Measurements from ENCODE around the gene KRTAP12-2.

The KRTAP12-2 gene, protein sequence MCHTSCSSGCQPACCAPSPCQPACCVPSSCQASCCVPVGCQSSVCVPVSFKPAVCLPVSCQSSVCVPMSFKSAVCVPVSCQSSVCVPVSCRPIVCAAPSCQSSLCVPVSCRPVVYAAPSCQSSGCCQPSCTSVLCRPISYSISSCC

DNA sequence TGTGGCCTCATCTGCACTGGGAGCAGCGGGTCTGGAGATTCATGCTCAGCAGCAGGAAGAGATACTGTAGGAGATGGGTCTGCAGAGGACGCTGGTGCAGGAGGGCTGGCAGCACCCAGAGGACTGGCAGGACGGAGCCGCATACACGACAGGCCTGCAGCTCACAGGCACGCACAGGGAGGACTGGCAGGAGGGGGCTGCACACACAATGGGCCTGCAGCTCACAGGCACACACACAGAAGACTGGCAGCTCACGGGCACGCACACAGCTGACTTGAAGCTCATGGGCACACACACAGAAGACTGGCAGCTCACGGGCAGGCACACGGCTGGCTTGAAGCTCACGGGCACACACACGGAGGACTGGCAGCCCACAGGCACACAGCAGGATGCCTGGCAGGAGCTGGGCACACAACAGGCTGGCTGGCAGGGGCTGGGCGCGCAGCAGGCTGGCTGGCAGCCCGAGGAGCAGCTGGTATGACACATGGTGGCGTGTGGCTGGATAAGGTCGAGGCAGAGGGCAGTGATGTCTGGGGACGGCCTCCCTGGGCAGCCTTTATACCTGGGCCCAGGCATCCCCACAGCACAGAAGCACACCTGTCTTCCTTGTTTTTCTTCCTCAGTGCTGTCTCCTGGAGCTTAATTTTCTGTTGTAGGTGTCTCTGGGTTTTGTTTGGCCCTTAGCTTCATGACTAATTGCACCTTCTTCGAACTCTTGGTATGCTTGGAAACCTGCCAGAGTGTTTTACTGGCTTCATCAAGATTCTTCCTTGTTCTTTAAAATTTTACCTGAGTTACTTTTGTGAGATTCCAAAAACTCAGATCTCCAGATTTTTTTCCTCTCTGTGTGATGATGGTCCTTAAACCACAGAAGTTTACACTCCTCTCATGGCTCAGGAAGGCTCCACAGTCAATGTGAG, at the start of gene KRTAP12-2:
Gene KRTAP12-2, minus strand, starts transcription at position 527 of the 920 bp plus-strand sequence. Its CDS starts 41 bp downstream, at position 486.
- no peak for DNase-seq (ENCODE audit: low read depth in 2 of 2)

DNA sequence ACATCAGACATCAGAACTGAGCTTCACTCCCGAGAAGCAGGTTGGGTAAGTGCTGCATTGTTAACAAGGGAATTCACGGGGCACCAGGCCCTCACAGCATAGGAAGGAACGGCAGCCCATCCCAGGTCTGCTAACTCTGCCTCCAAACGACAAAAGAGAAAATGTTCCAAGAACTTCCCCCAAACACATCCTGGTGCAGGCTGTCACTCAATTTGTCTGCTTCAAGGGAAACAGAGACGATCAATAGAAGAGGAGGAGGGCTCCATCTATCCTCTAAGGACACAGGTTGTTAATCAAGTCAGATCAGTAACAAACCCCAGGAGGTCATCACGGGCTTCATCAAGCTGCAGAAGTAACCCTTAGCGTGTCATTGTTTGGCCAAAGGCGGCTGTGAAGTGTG, 48.2 kb upstream of the KRTAP12-2 start:
- no peak for DNase-seq (ENCODE audit: low read depth in 2 of 2)

DNA sequence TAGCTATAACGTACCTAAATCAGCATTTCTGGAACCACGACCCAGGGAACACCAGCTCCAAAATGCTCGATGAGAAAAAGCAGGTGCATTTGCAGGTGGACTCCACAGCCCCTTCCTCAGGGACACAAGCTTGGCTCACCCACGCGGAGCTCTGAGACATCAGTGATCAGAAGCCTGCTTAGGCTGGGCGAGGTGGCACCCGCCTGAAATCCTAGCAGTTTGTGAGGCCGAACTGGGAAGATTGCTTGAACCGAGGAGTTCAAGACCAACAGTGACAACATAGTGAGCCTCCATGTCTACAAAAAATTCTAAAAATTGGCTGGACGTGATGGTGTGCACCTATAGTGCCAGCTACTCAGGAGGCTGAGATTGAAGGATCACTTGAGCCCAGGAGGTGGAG, 47.1 kb upstream of the KRTAP12-2 start:
- DNase-seq (ENCODE audit: low read depth in 2 of 2), result no peak

DNA sequence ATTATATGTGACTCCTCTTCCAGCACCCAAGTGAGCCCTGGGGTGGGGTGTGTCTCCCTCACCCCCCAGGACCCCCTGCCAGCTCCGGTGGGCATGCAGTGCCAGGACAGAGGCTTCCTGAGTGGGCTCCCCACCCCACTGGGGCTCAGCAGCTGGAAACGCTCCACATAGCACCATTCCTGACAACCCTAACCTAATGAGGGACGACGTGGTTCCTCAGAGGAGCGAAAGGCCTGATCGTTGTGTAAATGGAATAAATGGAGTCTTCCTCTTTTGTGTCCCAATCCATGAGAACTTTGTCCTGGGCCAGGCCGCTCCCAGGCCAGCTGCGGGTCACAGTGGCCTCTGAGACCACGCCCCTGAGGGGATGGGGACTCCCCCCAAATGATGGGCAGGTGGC, 46.4 kb upstream of the KRTAP12-2 start:
- DNase-seq (ENCODE audit: low read depth in 2 of 2), result no peak

DNA sequence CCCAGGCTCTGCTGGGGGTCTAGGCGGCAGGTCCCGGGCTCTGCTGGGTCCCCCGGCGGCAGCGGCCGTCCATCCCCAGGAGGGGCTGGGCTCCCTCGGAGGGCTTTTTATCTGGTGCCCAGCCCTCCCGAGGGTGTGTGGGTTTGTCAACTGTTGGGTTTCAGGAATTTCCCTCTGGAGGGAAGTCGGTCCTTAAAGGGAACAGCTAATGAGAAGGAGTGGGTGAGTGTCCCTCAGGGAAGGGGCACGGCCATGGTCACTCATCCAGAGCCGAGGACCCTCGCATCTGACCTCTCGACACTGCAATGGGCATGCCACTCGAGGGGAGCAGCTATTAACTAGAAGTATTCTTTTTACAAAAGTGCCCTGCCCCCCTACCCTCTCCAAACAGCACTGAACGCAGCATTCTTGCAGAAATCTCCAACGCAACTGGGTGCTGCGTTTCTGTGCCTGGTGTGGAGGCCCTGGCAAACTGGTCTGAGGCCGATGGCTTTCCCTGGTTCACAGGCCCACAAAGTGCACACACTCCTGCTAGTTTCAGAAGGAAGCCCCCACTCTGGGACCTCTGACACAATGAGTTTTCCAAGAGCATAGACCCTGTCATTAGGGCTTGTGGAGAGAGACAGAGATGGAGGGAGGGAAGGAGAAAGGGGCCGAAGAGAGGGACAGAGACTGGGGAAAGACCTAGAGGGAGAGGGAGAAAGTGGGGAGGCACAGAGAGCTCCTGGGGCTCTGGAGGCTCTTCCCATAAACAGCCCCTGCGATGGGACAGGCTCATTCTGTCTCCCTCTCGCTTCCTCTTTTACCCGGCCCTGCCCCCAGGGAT, 45.7 kb upstream of the KRTAP12-2 start:
- DNase-seq (ENCODE audit: low read depth in 2 of 2), result no peak

DNA sequence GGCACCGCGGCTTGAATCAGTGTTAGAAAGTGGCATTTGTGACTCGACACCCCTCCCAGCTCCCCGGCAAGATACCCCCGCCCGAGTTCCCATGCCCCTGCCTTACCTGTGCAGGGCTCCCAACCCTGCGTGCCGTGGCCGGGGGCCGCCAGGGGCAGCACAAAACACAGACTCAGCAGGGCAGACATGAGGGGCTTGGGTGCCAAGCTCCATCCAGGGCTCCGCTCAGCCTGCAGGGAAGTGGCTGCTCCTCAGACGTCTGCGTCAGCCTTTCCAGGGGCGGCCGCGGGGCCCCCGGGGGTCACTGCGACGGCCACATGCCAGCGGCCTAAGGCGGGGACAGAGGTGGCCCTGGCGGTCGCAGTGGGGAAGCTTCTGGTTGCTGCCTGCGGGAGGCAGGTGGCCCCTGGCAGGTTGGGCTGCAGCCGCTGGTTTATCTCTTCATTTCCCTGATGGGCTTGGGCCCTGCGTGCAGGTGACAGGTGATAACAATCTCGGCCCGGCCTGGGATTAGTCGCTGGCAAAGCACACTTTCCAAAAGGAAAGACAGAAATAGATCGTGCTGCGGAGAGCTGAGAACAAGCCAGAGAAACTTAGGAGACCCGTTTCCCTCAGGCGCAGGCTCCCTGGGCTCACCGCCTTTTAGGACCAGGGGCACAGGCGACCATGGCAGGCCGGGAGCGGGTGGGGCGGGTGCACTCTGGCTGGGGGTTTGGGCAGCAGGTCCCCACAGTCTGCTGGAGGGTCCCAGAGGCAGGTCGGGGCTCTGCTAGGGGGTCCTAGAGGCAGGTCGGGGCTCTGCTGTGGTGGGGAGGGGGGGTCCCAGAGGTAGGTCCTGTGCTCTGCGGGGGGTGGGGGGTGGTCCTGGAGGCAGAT, 44.8 kb upstream of the KRTAP12-2 start, which contains the start of gene TSPEAR:
Gene TSPEAR, minus strand, starts transcription at position 246 of the 876 bp plus-strand sequence. Its CDS starts 58 bp downstream, at position 188.
- DNase-seq (ENCODE audit: low read depth in 2 of 2), result no peak

DNA sequence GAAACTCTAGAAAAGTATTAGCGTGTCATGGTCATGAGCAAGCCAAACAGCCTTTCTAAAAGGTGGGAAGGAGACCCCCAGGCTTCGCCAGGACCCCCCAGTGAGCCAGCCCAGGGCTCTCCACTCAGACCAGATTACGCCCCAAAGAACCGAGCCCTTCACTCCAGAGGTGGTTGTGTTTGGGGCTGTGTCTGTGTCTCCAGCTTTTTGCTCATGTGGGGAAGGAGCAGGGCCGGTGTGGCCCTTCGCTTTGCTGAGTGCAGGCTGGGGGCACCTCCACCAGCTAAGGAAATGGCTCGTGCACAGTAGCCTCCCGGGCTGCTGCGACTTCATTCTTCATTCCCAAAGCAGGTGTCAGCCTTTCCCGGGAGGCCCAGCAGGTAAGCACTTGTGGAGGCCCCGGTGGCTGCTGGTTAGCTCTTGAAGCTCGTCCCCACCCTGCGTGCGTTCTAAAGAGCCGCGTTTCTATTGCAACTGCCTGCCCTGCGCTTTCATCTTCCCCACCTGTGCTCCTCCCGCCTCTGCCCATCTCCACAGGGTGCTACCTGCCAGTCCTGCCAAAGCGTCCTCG, 44.1 kb upstream of the KRTAP12-2 start:
- no peak for DNase-seq (ENCODE audit: low read depth in 2 of 2)

DNA sequence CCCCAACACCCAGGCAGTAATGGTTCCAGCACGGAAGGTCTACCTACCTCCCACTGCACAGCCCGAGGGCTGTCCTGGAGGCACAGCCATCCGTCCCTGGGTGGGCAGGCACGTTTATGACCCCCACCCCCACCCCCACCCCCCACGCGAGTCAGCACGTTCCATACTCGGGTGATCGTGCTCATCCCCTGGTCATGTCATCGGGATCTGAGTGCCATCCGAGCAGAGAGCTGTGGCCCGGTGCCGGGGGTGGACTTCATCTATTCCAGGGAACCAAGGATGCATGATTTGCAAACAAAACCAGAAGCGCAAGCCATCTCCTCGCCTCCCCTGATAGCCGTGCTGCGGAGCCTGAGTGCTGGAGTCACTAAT, 43.6 kb upstream of the KRTAP12-2 start:
- no peak for DNase-seq (ENCODE audit: low read depth in 2 of 2)

DNA sequence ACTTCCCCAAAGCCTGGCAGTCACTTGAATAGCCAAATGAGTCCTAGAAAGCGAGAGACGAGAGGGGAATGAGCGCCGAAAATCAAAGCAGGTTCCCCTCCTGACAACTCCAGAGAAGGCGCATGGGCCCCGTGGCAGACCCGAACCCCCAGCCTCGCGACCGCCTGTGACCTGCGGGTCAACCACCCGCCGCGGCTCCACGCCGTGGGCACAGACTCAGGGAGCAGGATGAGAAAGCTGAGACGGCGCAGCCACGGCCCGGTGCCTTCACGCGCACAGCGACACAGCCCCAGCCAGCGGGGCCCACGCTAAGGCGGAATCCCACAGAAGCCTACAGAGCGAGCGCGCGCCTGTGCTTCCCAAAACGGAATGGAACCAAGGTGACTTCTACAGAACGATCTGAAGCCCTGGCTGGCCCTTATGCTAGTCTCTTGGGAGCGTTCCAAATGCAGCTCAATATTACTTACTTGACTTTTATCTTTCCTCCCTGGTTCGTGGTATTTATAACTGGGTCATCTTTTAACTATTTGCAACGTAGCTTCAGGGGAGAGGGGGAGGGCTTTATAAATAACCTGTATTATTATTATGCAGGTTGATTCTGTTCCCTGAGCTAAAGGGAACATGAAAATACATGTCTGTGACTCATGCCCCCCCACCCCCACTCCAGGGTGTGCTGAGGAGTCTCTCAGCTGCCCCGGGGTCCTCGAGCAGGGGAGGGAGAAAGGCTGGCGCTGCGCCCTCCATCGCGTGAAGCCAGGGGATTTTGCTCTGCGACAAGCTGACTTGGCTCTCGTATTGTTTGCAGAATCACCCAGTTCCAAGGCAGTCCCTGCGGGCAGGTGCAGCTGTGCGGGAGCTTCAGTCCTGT, 42.9 kb upstream of the KRTAP12-2 start:
- DNase-seq (ENCODE audit: low read depth in 2 of 2), result no peak

DNA sequence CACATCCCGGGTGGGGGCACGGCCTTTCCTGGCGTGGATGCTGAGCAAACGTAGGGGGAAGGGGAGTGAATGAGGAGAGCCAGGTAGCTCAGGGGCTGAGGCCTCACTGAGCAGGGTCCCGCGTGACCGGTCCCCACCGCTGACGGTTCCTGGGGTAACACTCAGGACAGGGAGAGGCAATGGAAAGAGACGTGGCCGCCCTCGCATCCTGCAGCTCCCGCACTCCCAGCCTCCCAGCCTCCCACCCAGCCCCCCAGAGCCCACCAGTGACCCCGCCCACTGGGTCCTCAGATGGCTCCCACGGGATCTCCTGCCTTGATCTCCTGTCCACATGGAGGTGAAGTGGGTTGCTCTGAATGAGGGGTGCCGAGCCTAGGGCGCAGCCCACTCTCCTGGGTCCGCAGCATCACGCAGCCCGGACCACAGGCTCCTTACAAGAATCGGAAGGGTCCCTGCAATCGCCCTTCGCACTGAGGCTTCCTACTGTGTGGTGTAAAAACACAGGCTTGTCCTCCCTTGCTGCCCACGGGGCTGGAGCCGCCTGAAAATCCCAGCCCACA, 42.2 kb upstream of the KRTAP12-2 start:
- DNase-seq (ENCODE audit: low read depth in 2 of 2), result no peak

DNA sequence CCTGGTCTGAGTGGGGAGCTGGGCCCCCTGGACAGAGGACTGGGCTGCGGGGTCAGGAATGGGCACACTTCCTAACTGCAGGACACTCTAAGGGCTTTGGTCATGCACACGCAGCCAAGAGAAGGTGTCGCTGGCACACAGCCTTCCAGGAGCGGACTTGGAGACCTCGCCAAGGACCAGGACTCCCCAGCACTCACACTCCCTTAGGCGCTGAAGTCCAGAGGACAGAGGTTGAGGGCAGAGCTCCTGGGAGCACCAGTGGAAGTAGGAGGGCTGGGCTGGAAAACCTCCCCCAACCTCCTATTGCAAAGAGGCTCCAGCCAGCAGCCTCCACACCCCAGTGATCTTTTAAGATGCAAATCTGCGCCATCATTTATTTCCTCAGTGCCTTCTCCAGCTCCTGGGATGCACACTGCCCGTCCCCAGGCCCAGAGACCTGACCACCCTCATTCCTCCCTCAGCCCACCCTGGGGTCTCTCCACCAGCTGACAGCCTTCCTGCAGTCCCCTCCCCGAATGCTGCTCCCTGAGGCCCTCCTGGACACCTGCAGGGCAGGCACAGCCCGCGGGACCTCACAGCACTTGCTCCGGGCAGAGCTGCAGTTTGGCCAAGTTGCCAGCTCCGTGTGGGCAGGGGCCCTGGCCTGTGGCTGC, 41.6 kb upstream of the KRTAP12-2 start:
- DNase-seq (ENCODE audit: low read depth in 2 of 2), result no peak

DNA sequence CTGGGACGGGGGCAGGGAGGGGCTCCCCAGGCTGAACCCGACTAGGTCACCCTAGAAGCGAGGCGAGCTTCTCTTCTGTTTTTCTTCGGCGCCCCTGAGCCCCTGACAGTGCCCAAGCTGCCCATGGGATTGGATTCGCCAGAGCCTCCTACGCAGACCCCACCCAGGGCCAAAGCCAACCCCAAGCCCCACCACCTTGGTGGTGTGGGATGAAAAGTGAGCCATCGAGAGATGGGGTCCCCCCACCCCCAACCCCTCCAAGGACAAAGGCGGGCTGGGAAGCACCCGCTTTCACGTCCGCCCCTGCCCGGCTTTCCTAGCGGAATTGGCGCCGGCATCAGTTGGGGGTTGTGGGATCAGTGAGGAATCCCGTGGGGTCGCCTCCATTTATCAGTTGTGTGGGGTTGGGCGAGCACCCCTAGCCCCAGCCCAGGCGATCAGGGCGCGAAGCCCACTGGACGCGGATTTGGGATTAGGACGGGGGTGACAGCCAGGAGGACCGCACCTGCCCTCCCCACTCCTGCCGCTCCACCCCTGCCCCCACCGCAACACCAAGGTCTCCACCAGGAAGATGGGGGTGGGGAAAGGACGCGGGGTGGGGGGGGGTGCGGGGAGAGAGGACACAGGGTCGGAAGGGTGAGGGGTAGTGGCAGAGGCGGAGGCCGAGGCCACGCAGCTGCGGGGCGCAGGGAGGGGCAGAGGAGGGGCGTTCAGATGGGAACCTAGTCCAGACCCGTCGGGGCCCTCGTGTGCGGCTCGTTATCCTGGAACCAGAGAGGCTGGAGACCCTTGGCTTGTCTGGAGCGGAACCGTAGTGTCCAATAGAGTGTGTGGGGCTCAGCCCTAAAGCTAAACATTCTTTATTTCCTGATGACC, 40.2 kb upstream of the KRTAP12-2 start:
- DNase-seq (ENCODE audit: low read depth in 2 of 2), result no peak

DNA sequence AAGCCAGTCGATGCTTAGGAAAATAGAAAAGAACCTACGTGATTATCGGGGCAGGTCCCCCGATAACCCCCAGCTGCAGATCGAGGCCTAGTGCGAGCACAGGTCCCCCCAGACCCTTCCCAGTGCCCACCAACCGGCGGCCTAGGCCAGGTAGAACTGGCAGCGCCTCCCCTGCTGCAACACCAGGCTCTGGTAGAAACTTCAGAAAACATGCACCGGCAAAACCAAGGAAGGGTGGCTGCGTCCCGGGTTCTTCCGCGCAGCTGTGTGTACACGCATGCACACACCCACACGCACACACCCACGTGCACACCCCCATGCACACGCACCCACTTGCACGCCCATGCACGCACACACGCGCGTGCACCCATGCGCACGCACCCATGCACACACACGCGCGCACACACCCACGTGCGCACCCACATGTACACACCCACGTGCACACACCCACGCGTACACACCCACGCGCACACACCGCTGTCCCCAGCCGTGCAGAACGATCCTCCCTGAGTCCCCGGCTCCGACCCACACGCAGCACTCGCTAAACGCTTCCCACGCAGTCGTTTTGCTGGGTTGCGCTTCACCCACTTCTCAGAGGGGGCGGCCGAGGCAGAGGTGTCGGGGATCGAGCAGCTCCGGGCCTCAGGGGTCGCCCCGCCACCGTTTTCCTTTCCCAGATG, 39.4 kb upstream of the KRTAP12-2 start:
- DNase-seq (ENCODE audit: low read depth in 2 of 2), result no peak

DNA sequence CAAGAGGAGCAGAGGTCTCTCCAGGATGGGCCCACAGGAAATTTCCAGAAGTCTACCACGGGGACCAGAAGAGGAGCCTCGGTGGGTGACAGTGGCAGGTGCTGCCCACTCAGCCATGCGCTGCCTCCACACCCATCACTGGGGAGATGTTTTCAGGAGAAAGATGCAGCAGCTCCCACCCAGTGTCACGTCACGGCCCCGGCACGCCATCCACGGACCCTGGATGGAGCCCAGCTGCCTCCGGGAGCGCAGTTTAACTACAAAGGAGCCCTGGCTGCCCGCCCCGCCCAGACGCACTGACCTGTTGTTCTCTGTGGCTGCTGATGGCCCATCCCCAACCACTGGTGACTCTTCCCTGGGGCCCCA, 37.9 kb upstream of the KRTAP12-2 start:
- no peak for DNase-seq (ENCODE audit: low read depth in 2 of 2)

DNA sequence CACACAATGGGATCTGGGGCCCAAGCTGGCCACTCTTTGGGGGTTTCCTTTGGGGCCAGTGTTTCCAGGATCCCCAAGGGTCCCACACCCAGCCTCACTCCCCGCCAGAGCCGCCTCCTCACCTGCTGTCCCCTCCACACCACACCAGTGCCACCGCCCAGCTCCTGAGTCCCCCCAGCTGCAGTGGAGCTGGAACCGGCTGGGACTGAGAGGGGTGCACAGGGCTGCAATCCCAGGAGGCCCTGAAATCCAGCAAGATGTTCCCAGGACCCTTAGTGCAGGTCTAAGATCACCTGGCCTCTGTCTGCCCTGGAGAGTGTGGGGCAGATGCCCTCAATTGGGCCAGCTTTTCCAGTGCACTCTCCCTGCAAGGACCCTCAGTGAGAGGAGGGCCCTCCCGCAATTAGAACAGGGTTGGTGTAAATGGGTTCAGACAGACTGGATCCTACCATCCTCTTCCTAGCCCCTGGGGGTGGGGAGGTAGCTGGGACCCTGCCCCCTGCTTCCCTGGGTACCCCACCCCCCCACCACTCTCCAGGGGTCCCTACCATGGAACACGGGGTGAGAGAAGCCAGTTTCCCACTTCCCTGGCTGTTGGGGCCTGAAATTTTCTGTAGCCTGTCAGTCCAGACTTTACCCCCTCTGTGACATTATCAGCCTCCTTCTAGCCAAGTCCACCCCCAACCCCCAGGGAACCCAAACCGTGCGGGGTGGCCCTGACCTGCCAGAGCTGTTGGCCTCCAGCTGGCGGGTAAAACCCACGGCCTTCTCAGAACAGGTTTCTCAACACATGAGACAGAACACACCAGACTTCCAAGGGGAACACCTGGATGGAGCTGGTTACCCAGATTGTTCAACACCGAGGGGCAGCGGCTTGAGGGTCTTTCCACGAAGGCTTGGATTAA, 37.3 kb upstream of the KRTAP12-2 start:
- no peak for DNase-seq (ENCODE audit: low read depth in 2 of 2)

DNA sequence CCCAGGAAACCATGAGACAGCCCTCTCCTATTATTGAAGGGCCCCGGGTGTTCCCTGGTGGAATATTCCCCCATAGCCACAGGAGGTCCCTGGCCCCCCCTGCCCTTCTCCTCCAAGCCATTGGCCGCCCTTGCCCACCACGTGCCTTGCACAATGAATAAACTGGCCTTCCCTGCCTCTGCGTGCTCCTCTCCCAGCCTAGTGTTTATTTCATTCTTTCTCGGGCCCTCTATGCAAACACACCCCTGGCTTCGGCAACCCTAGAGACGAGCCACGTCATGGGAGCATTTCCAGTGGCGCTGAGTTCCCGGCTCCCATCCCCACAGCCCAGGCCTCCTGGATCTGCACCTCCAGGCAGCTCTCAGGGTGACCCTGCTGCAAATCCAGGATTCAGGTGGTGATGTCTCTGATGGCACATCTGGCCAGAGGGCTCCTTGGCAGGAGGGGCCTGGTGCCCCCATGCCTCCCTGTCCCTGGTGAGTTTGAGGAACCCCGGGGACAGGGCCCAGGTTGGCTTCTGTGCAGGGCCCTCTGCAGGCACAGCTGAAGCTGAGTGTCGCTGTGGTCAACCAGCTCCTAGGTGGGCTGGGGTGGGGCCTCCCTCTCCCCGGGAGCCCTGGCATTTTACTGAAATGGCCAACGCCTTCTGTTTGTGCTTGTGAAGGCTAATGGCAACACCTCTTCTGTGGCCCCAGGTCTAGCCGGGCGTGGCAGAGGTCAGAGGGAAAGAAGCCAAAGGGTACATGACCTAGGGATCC, 36.4 kb upstream of the KRTAP12-2 start:
- DNase-seq (ENCODE audit: low read depth in 2 of 2), result no peak
